GM21381 (cell line): Measurements from ENCODE around the gene LRRC37A.
"Not testable (repeated sequence)": the region's sequence is repeated elsewhere in the genome, so short reads cannot be mapped to it uniquely, and the experiment has no call there.

Experiments
- ATAC-seq: cut with Tn5 transposase; IDR thresholded peaks from one replicate; pipeline ENCODE4 v1.9.1; 2021; ENCODE audit warnings: mild to moderate bottlenecking, moderate library complexity; ENCODE audit not compliant: unreplicated experiment

The LRRC37A gene

GRCh38 chr17:46294831-46295230 lies at the start of gene LRRC37A:
TSS of gene LRRC37A (plus strand) at chr17:46295131. CDS start at chr17:46295134, 3 bp downstream.
- ATAC-seq, result not testable (repeated sequence)

GRCh38 chr17:46249153-46249552 lies 45.8 kb upstream of the LRRC37A start:
- ATAC-seq, result not testable (repeated sequence)

DNA sequence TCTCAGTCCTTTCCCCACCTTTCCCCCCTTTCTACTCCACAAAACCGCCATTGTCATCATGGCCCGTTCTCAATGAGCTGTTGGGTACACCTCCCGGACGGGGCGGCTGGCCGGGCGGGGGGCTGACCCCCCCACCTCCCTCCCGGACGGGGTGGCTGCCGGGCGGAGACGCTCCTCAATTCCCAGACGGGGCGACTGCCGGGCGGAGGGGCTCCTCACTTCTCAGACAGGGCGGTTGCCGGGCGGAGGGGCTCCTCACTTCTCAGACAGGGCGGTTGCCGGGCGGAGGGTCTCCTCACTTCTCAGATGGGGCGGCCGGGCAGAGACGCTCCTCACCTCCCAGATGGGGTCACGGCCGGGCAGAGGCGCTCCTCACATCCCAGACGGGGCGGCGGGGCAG lies 42.1 kb upstream of the LRRC37A start:
- not testable (repeated sequence) for ATAC-seq

DNA sequence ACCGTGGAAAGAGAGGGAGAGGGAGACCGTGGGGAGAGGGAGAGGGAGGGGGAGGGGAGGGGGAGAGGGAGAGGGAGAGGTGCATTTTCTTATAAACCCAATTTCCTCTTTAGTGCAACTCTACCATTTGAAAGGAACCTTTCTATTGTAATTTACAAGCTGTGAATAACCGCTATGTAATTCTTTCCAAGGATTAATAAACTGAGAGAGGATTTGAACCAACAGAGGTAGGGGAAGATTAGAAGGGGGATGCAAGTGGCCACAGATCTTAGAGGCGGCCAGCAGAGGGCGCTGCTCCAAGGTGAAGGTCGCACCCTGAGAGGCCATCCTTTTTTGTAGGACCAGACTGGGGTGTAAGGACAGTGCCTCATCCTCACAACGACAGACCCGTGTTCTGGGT lies 41.2 kb upstream of the LRRC37A start:
- ATAC-seq, result not testable (repeated sequence)

GRCh38 chr17:46254215-46254614 lies 40.7 kb upstream of the LRRC37A start:
- ATAC-seq, result not testable (repeated sequence)

- ATAC-seq, result not testable (repeated sequence)
These were observed 38.6 kb upstream of the LRRC37A start for GRCh38 chr17:46256369-46256768.

GRCh38 chr17:46259845-46260661 lies 34.9 kb upstream of the LRRC37A start:
- not testable (repeated sequence) for ATAC-seq

DNA sequence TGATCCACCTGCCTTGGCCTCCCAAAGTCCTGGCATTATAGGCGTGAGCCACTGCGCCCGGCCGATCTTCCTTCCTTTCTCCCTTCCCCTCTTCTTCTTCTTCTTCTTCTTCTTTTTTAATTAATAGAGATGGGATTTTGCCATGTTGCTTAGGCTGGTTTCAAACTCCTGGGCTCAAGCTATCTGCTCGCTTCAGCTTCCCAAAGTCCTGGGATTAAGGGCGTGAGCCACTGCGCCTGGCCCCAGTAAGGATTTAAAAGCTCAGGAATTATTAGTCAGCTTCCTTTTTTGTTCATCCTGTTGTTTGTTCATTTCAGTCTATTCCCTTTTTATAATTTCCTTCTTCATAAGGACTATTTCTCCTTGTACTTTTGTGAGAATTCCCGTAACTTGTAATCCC lies 32.7 kb upstream of the LRRC37A start:
- ATAC-seq, result no peak

DNA sequence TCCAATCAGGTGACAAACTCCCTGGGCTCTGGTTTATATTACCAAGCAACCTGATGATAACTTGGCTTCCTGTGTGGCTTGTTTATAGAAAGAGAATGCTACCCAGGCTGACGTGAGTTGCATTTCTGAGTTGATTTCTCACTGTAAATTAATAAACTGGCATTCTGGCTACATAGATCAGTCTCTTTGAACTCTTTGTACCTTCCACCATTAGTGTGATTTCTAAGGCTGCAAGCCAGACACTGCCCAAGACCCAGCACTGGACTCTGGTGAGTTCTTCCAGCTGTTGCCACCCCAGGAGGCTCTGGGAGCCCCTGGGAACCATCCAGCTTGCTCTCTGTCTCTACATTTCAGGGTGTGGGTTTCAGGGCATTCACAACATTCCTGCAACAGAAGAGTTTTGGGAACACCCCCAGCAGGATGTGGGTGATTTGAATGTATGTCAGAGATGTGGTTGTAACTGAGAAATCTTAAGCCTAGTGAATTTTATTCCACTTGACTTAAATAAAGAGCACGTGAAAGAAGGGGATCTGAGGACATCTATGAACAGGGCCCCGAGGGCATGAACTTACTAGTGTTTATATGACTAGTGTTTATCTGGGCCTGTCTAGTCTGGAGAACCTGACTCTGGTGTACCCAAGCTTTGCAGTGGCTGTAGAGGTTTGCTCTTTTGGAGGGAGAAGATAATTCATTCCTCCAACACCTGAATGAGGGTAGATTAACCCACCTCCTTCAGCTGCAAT lies 30.3 kb upstream of the LRRC37A start:
- no peak for ATAC-seq

DNA sequence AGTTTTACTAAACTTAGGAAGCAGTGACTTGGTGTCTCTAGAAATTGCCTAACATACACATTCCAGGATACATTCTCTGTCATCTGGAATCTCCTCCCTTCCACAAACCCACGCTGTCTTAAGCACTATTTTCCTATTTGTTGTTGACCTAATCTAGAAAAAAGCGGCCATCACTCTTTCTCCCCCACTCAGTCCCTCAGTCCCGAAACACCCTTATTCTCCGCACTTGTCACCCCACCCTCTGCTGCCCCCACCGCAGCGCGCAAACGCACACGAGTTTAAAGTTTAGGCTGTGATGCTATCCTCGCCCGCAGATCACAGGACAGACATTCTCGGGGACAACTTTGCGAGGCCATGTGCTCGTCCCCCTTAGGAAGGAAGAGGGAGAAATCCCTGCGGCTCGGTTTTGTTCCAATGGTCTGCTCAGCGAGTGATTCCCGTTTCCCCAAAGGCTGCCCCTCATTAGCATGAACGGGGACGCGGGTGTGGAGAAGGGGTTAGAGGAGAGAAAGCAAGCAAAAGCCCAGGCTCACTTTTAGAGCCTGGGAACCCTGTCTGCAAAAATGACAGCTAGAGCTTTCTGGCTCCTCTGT lies 28.8 kb upstream of the LRRC37A start:
- not testable (repeated sequence) for ATAC-seq

- ATAC-seq, result peak; percentile 89
These were observed 28.0 kb upstream of the LRRC37A start for GRCh38 chr17:46266656-46267544.

GRCh38 chr17:46270032-46270431 lies 24.9 kb upstream of the LRRC37A start:
- no peak for ATAC-seq

- no peak for ATAC-seq
These were observed 21.2 kb upstream of the LRRC37A start for GRCh38 chr17:46273541-46274236.

DNA sequence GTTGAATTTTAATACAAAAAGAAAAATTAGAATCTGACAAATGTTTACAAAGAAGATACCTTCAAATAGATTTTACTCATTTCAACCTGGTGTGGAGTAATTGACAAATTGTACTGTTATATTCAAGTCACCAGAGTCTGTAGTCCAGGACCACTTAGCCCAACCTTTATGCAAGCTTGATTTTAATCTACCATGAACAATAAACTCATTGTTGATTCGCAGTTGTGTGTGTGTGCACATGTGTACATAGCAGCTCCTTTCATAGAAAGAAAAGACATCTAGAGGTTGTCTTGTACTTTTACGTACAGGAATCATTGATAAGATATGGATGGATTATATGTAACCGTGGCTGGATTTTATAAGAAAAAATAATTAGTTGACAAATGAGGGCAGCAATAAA lies 20.7 kb upstream of the LRRC37A start:
- no peak for ATAC-seq

DNA sequence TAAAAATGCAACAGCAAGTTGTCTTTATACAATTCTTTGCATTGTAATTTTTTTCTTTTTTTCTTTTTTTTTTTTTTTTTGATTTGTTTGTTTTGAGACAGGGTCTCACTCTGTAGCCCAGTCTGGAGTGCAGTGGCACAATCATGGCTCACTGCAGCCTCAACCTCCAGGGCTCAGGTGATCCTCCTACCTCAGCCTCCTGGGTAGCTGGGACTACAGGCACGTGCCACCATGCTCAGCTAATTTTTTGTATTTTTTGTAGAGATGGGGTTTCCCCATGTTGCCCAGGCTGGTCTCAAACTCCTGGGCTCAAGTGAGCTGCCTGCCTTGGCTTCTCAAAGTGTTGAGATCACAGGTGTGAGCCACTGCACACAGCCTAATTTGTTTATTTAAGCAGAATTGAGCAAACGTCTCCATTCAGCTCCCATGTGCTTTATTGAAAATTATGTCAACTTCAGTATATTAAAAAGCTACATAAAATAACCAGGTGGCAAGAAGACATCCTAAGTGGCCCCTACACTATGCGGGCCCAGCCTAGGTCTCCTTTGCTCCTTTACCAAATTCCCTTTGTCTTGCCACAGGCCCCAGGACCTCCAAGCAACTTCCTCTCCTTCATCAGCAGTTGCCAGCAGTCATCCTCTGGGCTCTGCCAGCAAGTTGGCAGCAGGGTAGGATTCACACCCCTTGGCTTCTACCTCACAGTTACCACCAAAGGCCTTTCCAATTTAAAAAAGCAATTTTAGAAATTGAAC lies 18.0 kb upstream of the LRRC37A start:
- ATAC-seq, result not testable (repeated sequence)

DNA sequence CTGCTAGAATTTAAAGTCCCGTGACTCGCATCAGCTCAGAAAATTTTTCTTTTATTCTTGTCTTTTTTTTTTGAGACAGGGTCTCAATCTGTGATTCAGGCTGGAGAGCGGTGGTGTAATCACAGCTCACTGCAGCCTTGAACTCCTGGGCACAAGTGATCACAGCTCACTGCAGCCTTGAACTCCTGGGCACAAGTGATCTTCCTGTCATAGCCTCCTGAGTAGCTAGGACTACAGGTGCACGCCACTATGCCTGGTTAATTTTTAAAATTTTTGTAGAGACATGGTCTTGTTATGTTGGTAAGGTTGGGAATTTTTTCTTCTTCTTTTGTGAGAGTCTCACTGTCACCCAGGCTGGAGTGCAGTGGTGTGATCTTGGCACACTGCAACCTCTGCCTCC lies 13.6 kb upstream of the LRRC37A start:
- ATAC-seq, result not testable (repeated sequence)

GRCh38 chr17:46282635-46283034 lies 12.3 kb upstream of the LRRC37A start:
- not testable (repeated sequence) for ATAC-seq

GRCh38 chr17:46284467-46284866 lies 10.5 kb upstream of the LRRC37A start:
- not testable (repeated sequence) for ATAC-seq

GRCh38 chr17:46285500-46285899 lies 9.4 kb upstream of the LRRC37A start:
- not testable (repeated sequence) for ATAC-seq
